Measurements from ENCODE around the gene PNLIPRP3. TPM values are rescaled to one million over a fixed set of nuclear protein-coding genes. Genes with fewer than 3 reads are reported as not detected.

PNLIPRP3 gene
- total and polyA plus RNA-seq, 9 of the 15 experiments (the other 6 are each of a cell fraction or from before 2014, with no cell fraction given), result not detected

DNA sequence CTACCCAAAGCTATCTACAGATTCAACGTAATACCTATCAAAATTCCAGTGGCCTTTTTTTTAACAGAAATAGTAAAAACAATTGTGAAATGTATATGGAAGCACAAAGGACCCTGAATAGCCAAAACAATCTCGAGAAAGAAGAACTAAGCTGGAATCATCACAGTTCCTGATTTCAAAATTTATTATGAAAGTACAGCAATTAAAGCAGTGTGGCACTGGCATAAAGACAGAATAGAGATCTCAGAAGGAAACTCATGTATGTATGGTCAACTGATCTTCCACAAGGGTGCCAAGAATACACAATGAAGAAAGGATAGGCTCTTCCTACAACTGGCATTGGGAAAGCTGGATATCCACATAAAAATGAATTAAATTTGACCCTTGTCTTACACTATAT is 23.2 kb downstream of the PNLIPRP3 start:
- in situ Hi-C loops (cut with MboI), result loop anchor here (25.0 kb wide), 1 partner anchor 711 kb away; no protein-coding TSS in a partner anchor
- H4K20me1 ChIP-seq (replicated peaks; ENCODE audit: control insufficient read depth, insufficient read depth, low read length), result no peaks in the 10 kb centered on the region
- H3K27me3 ChIP-seq (ENCODE audit: control insufficient read depth in 2 of 2, insufficient read depth in 2 of 2, low read length in 2 of 2), result no peaks in the 10 kb centered on the region
- no peaks in the 10 kb centered on the region for H3K4me1 ChIP-seq (replicated peaks in 1 of 2; ENCODE audit: control insufficient read depth in 2 of 2, insufficient read depth in 2 of 2, low read length in 2 of 2)
- FAIRE-seq, result no peak
- POLR2A ChIA-PET, result no interaction called here
- H3K9ac ChIP-seq (ENCODE audit: insufficient read depth in 1 of 2, low read depth in 2 of 2, low read length in 2 of 2), result no peak overlapping the region
- WGBS (ENCODE audit: insufficient coverage, low coverage, missing lambda C conversion rate), result 0% methylated on average over 2 of the region's 2 CpGs
- intact Hi-C loops (cut with micrococcal nuclease), result no loop called here
- no peak overlapping the region for H2AFZ ChIP-seq (ENCODE audit: low read depth, low read length)
- no peak overlapping the region for H3K4me3 ChIP-seq
- H3K79me2 ChIP-seq (ENCODE audit: control insufficient read depth, insufficient read depth, low read length), result no peaks in the 10 kb centered on the region
- H3K4me2 ChIP-seq (ENCODE audit: insufficient read depth, low read length), result no peak overlapping the region
- H3K9me3 ChIP-seq (replicated peaks; ENCODE audit: control insufficient read depth, insufficient read depth, low read depth, low read length), result no peaks in the 10 kb centered on the region
- H3K36me3 ChIP-seq (ENCODE audit: control insufficient read depth, insufficient read depth, low read length), result no peaks in the 10 kb centered on the region
- H3K27ac ChIP-seq (ENCODE audit: extremely low read depth, low read depth, low read length), result no peak overlapping the region
- DNase-seq (ENCODE audit: extremely low read depth in 1 of 4, low spot score in 3 of 4), result no peak
- TF ChIP-seq CHCHD3 (CRISPR knock-in tag; IDR thresholded peaks at IDR 0.05) (no peak), EWSR1 (IDR thresholded peaks at IDR 0.05; ENCODE audit: borderline replicate concordance, low read depth, partially characterized antibody) (no peak), ZNF707 (CRISPR knock-in tag; conservative IDR thresholded peaks at IDR 0.05) (no peak), GABPB1 (CRISPR knock-in tag; IDR thresholded peaks at IDR 0.05) (no peak), JUND (IDR thresholded peaks at IDR 0.05; ENCODE audit: borderline replicate concordance, low read depth, low read length) (no peak), JUND (tag; IDR thresholded peaks at IDR 0.05; ENCODE audit: borderline replicate concordance, low read depth, low read length) (no peak), YY1 (IDR thresholded peaks at IDR 0.05; ENCODE audit: borderline replicate concordance in 1 of 3, control insufficient read depth in 1 of 3, extremely low read depth in 1 of 3, insufficient read depth in 3 of 3, insufficient read length in 1 of 3, insufficient replicate concordance in 2 of 3, low read depth in 1 of 3, low read length in 2 of 3) (no peak), NFE2 (IDR thresholded peaks at IDR 0.05; ENCODE audit: low read depth) (no peak), GABPB2 (CRISPR knock-in tag; conservative IDR thresholded peaks at IDR 0.05) (no peak), ZBTB7A (IDR thresholded peaks at IDR 0.05; ENCODE audit: borderline replicate concordance, control insufficient read depth, low read depth, low read length) (no peak), CEBPG (CRISPR knock-in tag; IDR thresholded peaks at IDR 0.05) (no peak), CEBPG (tag; conservative IDR thresholded peaks at IDR 0.05 in 1 of 2, IDR thresholded peaks at IDR 0.05 in 1 of 2) (no peak), PML (IDR thresholded peaks at IDR 0.05; ENCODE audit: low read length) (no peak), ERF (CRISPR knock-in tag; IDR thresholded peaks at IDR 0.05) (no peak)
- TF ChIP-seq, protein P1, sequence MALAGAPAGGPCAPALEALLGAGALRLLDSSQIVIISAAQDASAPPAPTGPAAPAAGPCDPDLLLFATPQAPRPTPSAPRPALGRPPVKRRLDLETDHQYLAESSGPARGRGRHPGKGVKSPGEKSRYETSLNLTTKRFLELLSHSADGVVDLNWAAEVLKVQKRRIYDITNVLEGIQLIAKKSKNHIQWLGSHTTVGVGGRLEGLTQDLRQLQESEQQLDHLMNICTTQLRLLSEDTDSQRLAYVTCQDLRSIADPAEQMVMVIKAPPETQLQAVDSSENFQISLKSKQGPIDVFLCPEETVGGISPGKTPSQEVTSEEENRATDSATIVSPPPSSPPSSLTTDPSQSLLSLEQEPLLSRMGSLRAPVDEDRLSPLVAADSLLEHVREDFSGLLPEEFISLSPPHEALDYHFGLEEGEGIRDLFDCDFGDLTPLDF (CRISPR knock-in tag; IDR thresholded peaks at IDR 0.05), result no peak
- TF ChIP-seq, protein P2, sequence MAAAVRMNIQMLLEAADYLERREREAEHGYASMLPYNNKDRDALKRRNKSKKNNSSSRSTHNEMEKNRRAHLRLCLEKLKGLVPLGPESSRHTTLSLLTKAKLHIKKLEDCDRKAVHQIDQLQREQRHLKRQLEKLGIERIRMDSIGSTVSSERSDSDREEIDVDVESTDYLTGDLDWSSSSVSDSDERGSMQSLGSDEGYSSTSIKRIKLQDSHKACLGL (CRISPR knock-in tag; IDR thresholded peaks at IDR 0.05; ENCODE audit: borderline replicate concordance, poor library complexity, severe bottlenecking), result no peak
- BruUV-seq (replicated peaks), result no TSS peak
- no peaks in the 10 kb centered on the region for H3K9me1 ChIP-seq (ENCODE audit: control insufficient read depth, insufficient read depth, low read length)
- CTCF ChIA-PET (ENCODE audit: low intra/inter-chr PET ratio), result no interaction called here
- ATAC-seq, result no peak

All from K562 (cell line).